ENCODE data around the gene WNT3A.

WNT3A gene

DNA sequence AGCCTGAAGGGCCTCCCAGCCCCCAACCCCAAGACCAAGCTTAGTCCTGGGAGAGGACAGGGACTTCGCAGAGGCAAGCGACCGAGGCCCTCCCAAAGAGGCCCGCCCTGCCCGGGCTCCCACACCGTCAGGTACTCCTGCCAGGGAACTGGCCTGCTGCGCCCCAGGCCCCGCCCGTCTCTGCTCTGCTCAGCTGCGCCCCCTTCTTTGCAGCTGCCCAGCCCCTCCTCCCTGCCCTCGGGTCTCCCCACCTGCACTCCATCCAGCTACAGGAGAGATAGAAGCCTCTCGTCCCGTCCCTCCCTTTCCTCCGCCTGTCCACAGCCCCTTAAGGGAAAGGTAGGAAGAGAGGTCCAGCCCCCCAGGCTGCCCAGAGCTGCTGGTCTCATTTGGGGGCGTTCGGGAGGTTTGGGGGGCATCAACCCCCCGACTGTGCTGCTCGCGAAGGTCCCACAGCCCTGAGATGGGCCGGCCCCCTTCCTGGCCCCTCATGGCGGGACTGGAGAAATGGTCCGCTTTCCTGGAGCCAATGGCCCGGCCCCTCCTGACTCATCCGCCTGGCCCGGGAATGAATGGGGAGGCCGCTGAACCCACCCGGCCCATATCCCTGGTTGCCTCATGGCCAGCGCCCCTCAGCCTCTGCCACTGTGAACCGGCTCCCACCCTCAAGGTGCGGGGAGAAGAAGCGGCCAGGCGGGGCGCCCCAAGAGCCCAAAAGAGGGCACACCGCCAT is 53.8 kb downstream of the WNT3A start:
- TF ChIP-seq, protein P1, sequence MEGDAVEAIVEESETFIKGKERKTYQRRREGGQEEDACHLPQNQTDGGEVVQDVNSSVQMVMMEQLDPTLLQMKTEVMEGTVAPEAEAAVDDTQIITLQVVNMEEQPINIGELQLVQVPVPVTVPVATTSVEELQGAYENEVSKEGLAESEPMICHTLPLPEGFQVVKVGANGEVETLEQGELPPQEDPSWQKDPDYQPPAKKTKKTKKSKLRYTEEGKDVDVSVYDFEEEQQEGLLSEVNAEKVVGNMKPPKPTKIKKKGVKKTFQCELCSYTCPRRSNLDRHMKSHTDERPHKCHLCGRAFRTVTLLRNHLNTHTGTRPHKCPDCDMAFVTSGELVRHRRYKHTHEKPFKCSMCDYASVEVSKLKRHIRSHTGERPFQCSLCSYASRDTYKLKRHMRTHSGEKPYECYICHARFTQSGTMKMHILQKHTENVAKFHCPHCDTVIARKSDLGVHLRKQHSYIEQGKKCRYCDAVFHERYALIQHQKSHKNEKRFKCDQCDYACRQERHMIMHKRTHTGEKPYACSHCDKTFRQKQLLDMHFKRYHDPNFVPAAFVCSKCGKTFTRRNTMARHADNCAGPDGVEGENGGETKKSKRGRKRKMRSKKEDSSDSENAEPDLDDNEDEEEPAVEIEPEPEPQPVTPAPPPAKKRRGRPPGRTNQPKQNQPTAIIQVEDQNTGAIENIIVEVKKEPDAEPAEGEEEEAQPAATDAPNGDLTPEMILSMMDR (conservative IDR thresholded peaks at IDR 0.05; ENCODE audit: low read length) = no peak
- TF ChIP-seq EZH2phosphoT487 (IDR thresholded peaks at IDR 0.05; ENCODE audit: borderline replicate concordance) = no peak
- H3K27me3 ChIP-seq (ENCODE audit: insufficient read depth, low read length, poor library complexity, severe bottlenecking) = no peaks in the 10 kb centered on the region
- H3K9ac ChIP-seq (ENCODE audit: low read depth, low read length, poor library complexity, severe bottlenecking) = no peak overlapping the region
- no peaks in the 10 kb centered on the region for H3F3A ChIP-seq (ENCODE audit: low read depth)
- H3K9me2 ChIP-seq (replicated peaks; ENCODE audit: low read depth, low read length) = no peaks in the 10 kb centered on the region
- H3K4me2 ChIP-seq (ENCODE audit: low read depth, low read length, poor library complexity, severe bottlenecking) = no peak overlapping the region
- no peaks in the 10 kb centered on the region for H3K36me3 ChIP-seq (ENCODE audit: insufficient read depth, low read length)
- no peaks in the 10 kb centered on the region for H3K4me1 ChIP-seq (ENCODE audit: insufficient read depth, low read length, poor library complexity, severe bottlenecking)
- no peak overlapping the region for H2AFZ ChIP-seq (ENCODE audit: low read length)
- no peak overlapping the region for H3K4me3 ChIP-seq (ENCODE audit: low read length, poor library complexity, severe bottlenecking)
- no peaks in the 10 kb centered on the region; the same call in 1 of the 2 replicates for H3K9me3 ChIP-seq (ENCODE audit: insufficient read depth, low read depth, low read length)
- H3K79me2 ChIP-seq (ENCODE audit: insufficient read depth, low read length) = no peaks in the 10 kb centered on the region
- H4K20me1 ChIP-seq (ENCODE audit: insufficient read depth, low read length, poor library complexity, severe bottlenecking) = no peaks in the 10 kb centered on the region

DNA sequence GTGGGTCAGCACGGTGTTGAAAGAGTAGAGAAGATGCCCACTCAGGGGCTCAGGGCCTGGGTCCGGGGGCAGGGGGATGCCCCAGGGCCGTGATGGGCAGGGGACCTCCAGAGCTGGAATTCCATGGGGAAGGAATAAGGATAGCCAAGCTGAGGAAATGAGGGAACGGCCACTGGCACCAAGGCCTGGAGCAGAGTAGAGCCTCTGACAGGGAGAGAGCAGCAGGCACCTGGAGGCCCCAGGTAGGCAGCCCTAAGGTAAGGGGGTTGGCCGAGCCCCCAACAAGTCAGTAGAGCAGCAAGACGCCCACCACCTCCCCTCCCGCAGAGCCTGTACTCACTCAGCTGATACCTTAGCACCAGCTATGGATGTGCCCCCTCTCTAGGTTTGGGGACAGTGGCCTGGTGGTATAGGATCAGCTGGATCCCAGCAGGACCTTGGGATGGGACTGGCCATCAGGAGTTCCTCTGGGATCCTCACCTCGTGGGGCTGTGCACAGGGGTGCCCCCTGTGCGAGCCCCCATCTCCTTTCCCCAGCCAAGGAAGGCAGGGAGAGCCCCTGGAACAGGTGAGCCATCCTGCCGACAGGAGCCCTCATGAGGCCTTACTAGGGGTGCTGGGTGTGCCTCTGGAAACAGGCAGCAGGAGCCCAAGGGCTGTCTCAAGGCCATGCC is 54.8 kb downstream of the WNT3A start:
- TF ChIP-seq EZH2phosphoT487 (IDR thresholded peaks at IDR 0.05; ENCODE audit: borderline replicate concordance) = no peak
- no peak overlapping the region for H3K4me3 ChIP-seq (ENCODE audit: low read length, poor library complexity, severe bottlenecking)
- H3K27me3 ChIP-seq (ENCODE audit: insufficient read depth, low read length, poor library complexity, severe bottlenecking) = no peaks in the 10 kb centered on the region
- no peaks in the 10 kb centered on the region for H3K4me1 ChIP-seq (ENCODE audit: insufficient read depth, low read length, poor library complexity, severe bottlenecking)
- H3K36me3 ChIP-seq (ENCODE audit: insufficient read depth, low read length) = no peaks in the 10 kb centered on the region
- H3K9me2 ChIP-seq (replicated peaks; ENCODE audit: low read depth, low read length) = no peaks in the 10 kb centered on the region
- H2AFZ ChIP-seq (ENCODE audit: low read length) = no peak overlapping the region
- no peak overlapping the region for H3K9ac ChIP-seq (ENCODE audit: low read depth, low read length, poor library complexity, severe bottlenecking)
- no peaks in the 10 kb centered on the region; the same call in 1 of the 2 replicates for H3K9me3 ChIP-seq (ENCODE audit: insufficient read depth, low read depth, low read length)
- no peak overlapping the region for H3K4me2 ChIP-seq (ENCODE audit: low read depth, low read length, poor library complexity, severe bottlenecking)
- H3K79me2 ChIP-seq (ENCODE audit: insufficient read depth, low read length) = no peaks in the 10 kb centered on the region
- H4K20me1 ChIP-seq (ENCODE audit: insufficient read depth, low read length, poor library complexity, severe bottlenecking) = no peaks in the 10 kb centered on the region
- no peaks in the 10 kb centered on the region for H3F3A ChIP-seq (ENCODE audit: low read depth)

DNA sequence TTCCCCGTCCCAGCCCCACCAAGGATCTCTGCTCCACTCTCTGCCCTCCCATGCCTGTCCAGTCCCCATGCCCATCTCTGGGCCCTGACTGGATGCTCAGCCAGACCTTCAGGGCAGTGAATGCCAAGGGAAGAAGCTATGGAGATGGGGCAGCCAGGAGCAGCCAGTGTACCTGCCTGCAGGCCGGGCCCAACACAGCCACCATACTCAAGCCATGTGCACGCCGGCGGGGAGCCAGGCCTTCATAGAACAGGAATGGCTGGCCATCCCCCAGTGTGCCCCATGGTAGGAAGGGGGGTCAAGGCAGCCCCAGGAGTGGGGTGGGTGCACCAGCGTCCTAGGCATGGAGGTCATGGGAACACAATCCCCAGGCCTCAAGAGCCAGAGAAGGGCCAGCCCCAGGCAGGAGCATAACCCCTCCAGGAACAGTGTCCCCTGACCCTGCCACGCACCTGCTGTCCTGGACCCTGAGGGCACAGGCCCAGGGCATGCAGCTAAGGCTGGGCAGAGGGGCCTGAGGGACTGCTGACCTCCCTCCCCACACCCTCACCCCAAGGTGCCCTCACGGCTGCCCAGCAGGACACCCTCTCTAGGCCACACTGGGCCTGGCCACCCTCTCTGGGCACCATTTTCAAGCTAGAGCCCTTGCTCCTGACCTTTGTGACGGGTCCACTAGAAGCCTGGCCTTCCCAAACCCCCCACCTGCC is 55.4 kb downstream of the WNT3A start:
- no peaks in the 10 kb centered on the region for H3K4me1 ChIP-seq (ENCODE audit: insufficient read depth, low read length, poor library complexity, severe bottlenecking)
- TF ChIP-seq EZH2phosphoT487 (IDR thresholded peaks at IDR 0.05; ENCODE audit: borderline replicate concordance) = no peak
- TF ChIP-seq, protein P1 (conservative IDR thresholded peaks at IDR 0.05; ENCODE audit: low read length) = no peak
- no peaks in the 10 kb centered on the region for H3K9me2 ChIP-seq (replicated peaks; ENCODE audit: low read depth, low read length)
- no peak overlapping the region for H3K9ac ChIP-seq (ENCODE audit: low read depth, low read length, poor library complexity, severe bottlenecking)
- H4K20me1 ChIP-seq (ENCODE audit: insufficient read depth, low read length, poor library complexity, severe bottlenecking) = no peaks in the 10 kb centered on the region
- H3K36me3 ChIP-seq (ENCODE audit: insufficient read depth, low read length) = no peaks in the 10 kb centered on the region
- H3K4me3 ChIP-seq (ENCODE audit: low read length, poor library complexity, severe bottlenecking) = no peak overlapping the region
- H2AFZ ChIP-seq (ENCODE audit: low read length) = no peak overlapping the region
- no peaks in the 10 kb centered on the region for H3K79me2 ChIP-seq (ENCODE audit: insufficient read depth, low read length)
- H3K4me2 ChIP-seq (ENCODE audit: low read depth, low read length, poor library complexity, severe bottlenecking) = no peak overlapping the region
- H3K27me3 ChIP-seq (ENCODE audit: insufficient read depth, low read length, poor library complexity, severe bottlenecking) = no peaks in the 10 kb centered on the region
- no peaks in the 10 kb centered on the region for H3F3A ChIP-seq (ENCODE audit: low read depth)
- no peaks in the 10 kb centered on the region; the same call in 1 of the 2 replicates for H3K9me3 ChIP-seq (ENCODE audit: insufficient read depth, low read depth, low read length)

Measured in Loucy (cell line).